ENCODE measurements around the gene DCANP1. TPM values are rescaled to one million over a fixed set of nuclear protein-coding genes. Genes with fewer than 3 reads are reported as not detected.

Gene DCANP1
- total and polyA plus RNA-seq, 2 of the 13 experiments (the other 11 are each of a cell fraction or from before 2014, with no cell fraction given), result not detected

- Histone ChIP-seq H4K20me1 (ENCODE audit: insufficient read depth, low read length) (no peaks in the 10 kb centered on the region), H3K9ac (ENCODE audit: insufficient read depth, low read depth, low read length) (no peak within 1 kb of the TSS), H3K36me3 (replicated peaks in 1 of 2; ENCODE audit: control insufficient read depth in 1 of 2, insufficient read depth in 2 of 2, low read length in 2 of 2) (no peaks in the 10 kb centered on the region), H3K9me3 (ENCODE audit: low read length) (no peaks in the 10 kb centered on the region), H3K27me3 (ENCODE audit: control insufficient read depth in 1 of 2, insufficient read depth in 2 of 2, low read length in 2 of 2) (peaks cover 2 to 23% of the 10 kb centered on the region in 2 experiments; a peak in 3 of 5 replicates), H3K4me2 (ENCODE audit: low read depth, low read length) (no peak within 1 kb of the TSS), H3K79me2 (ENCODE audit: insufficient read depth, low read length) (no peaks in the 10 kb centered on the region), H2AFZ (ENCODE audit: low read length) (no peak within 1 kb of the TSS), H3K4me3 (replicated peaks in 1 of 3; ENCODE audit: insufficient read depth in 1 of 3, low read depth in 2 of 3, low read length in 3 of 3) (no peak within 1 kb of the TSS), H3K4me1 (ENCODE audit: insufficient read depth, low read length) (no peaks in the 10 kb centered on the region), H3K27ac (ENCODE audit: extremely low read length, insufficient read depth, low read length) (no peak within 1 kb of the TSS)
- WGBS (ENCODE audit: low lambda C conversion rate), result 24% methylated on average over 7 of the region's 10 CpGs
- no peak for TF ChIP-seq MLX (CRISPR knock-in tag; IDR thresholded peaks at IDR 0.05)
- DNase-seq (ENCODE audit: low spot score) (no peak), FAIRE-seq (no peak), ATAC-seq (no peak)
- no TSS peak for BruUV-seq (replicated peaks)
- in situ Hi-C loops (cut with HindIII; ENCODE audit: extremely low pct_ligation_motif_present, low pct_unique_long_range_greater_than_20kb), result loop anchor here (25.0 kb wide), 1 partner anchor 285 kb away; no protein-coding TSS in a partner anchor
- ChIA-PET CTCF (ENCODE audit: low intra/inter-chr PET ratio, low total read pairs) (no interaction called here), POLR2A (no interaction called here)
- intact Hi-C loops (cut with micrococcal nuclease; ENCODE audit: unreplicated experiment), result no loop called here
Measured at GRCh38 chr5:135452321-135453030, 5.3 kb upstream of the DCANP1 start, which contains the start of gene TIFAB. TSS of gene TIFAB (minus strand) at chr5:135452351. CDS start at chr5:135449939, 2,412 bp downstream.

- intact Hi-C loops (cut with micrococcal nuclease; ENCODE audit: unreplicated experiment), result no loop called here
- WGBS (ENCODE audit: low lambda C conversion rate), result 56% methylated on average over 16 of the region's 17 CpGs
- Histone ChIP-seq H3K4me2 (ENCODE audit: low read depth, low read length) (no peak overlapping the region), H3K36me3 (replicated peaks in 1 of 2; ENCODE audit: control insufficient read depth in 1 of 2, insufficient read depth in 2 of 2, low read length in 2 of 2) (no peaks in the 10 kb centered on the region), H3K9me3 (ENCODE audit: low read length) (no peaks in the 10 kb centered on the region), H3K27ac (ENCODE audit: extremely low read length, insufficient read depth, low read length) (no peak overlapping the region), H3K4me1 (ENCODE audit: insufficient read depth, low read length) (no peaks in the 10 kb centered on the region), H2AFZ (ENCODE audit: low read length) (no peak overlapping the region), H3K9ac (ENCODE audit: insufficient read depth, low read depth, low read length) (no peak overlapping the region), H4K20me1 (ENCODE audit: insufficient read depth, low read length) (no peaks in the 10 kb centered on the region), H3K27me3 (ENCODE audit: control insufficient read depth in 1 of 2, insufficient read depth in 2 of 2, low read length in 2 of 2) (peaks cover 3 to 24% of the 10 kb centered on the region in 2 experiments; a peak in 4 of 5 replicates), H3K4me3 (replicated peaks in 1 of 3; ENCODE audit: insufficient read depth in 1 of 3, low read depth in 2 of 3, low read length in 3 of 3) (no peak overlapping the region), H3K79me2 (ENCODE audit: insufficient read depth, low read length) (no peaks in the 10 kb centered on the region)
- ChIA-PET CTCF (ENCODE audit: low intra/inter-chr PET ratio, low total read pairs) (no interaction called here), POLR2A (no interaction called here)
- no peak for ATAC-seq
- no peak for DNase-seq (ENCODE audit: low spot score)
- in situ Hi-C loops (cut with HindIII; ENCODE audit: extremely low pct_ligation_motif_present, low pct_unique_long_range_greater_than_20kb), result loop anchor here (25.0 kb wide), 1 partner anchor 286 kb away; no protein-coding TSS in a partner anchor
- no peak for TF ChIP-seq DBP (CRISPR knock-in tag; IDR thresholded peaks at IDR 0.05; ENCODE audit: not compliant biosample characterization)
- TF ChIP-seq MZF1 (CRISPR knock-in tag; IDR thresholded peaks at IDR 0.05; ENCODE audit: borderline replicate concordance), result no peak
- TF ChIP-seq SP4 (CRISPR knock-in tag; IDR thresholded peaks at IDR 0.05), result no peak
- no peak for TF ChIP-seq POLR2A (IDR thresholded peaks at IDR 0.05; ENCODE audit: insufficient read depth in 1 of 2, low read depth in 2 of 2, low read length in 2 of 2)
- TF ChIP-seq KAT7 (CRISPR knock-in tag; IDR thresholded peaks at IDR 0.05; ENCODE audit: borderline replicate concordance), result no peak
- TF ChIP-seq ZNF766 (CRISPR knock-in tag; IDR thresholded peaks at IDR 0.05; ENCODE audit: borderline replicate concordance), result no peak
- TF ChIP-seq ZBTB20 (CRISPR knock-in tag; IDR thresholded peaks at IDR 0.05; ENCODE audit: borderline replicate concordance, low read depth), result no peak
- no peak for TF ChIP-seq ZNF513 (CRISPR knock-in tag; conservative IDR thresholded peaks at IDR 0.05)
- TF ChIP-seq KDM4B (CRISPR knock-in tag; IDR thresholded peaks at IDR 0.05), result no peak
- TF ChIP-seq ZNF550 (CRISPR knock-in tag; IDR thresholded peaks at IDR 0.05; ENCODE audit: borderline replicate concordance), result no peak
- FAIRE-seq, result no peak
- BruUV-seq (replicated peaks), result no TSS peak
Measured at GRCh38 chr5:135451581-135452320, 4.6 kb upstream of the DCANP1 start.

All from HepG2 (cell line).